Neural cell (in vitro differentiated cells): Measurements from ENCODE around the gene RMC1. TPM values are rescaled to one million over a fixed set of nuclear protein-coding genes. Genes with fewer than 3 reads are reported as not detected.

ENCODE experiments used
- H2AFZ ChIP-seq: fragments of 200-600, 300-800 bp; sonication (generic), shearing (Covaris generic); 2 replicates; pipeline ENCODE4 v1.6.0; 2014; ENCODE audit warnings: low read depth, mild to moderate bottlenecking, antibody characterized with exemption, low read length, moderate library complexity
- H3F3A ChIP-seq: fragments of 200-600 bp; shearing (Covaris generic); 2 replicates; pipeline ENCODE4 v1.6.1; 2016; ENCODE audit warnings: mild to moderate bottlenecking, moderate library complexity, mixed read lengths, antibody characterized with exemption, low read length; ENCODE audit not compliant: insufficient read depth, poor library complexity, severe bottlenecking
- H3K27ac ChIP-seq: fragments of 200-600, 300-800 bp; sonication (generic), shearing (Covaris generic); 2 replicates; pipeline ENCODE4 v1.5.1; 2014; ENCODE audit warnings: mild to moderate bottlenecking, low read length, moderate library complexity
- H3K27me3 ChIP-seq: fragments of 300-800, 200-600 bp; sonication (generic), shearing (Covaris generic); 2 replicates; pipeline ENCODE4 v1.6.0; 2014; ENCODE audit warnings: mild to moderate bottlenecking, low read depth, low read length, moderate library complexity; ENCODE audit not compliant: insufficient read depth
- H3K36me3 ChIP-seq: fragments of 300-800, 200-600 bp; sonication (generic), shearing (Covaris generic); 2 replicates; pipeline ENCODE4 v1.5.1; 2014; ENCODE audit warnings: mild to moderate bottlenecking, antibody characterized with exemption, low read length, moderate library complexity; ENCODE audit not compliant: insufficient read depth
- H3K4me2 ChIP-seq: fragments of 300-800, 200-600 bp; sonication (generic), shearing (Covaris generic); 2 replicates; pipeline ENCODE4 v1.6.0; 2014; ENCODE audit warnings: mild to moderate bottlenecking, low read length
- H3K4me3 ChIP-seq: fragments of 300-800, 200-600 bp; sonication (generic), shearing (Covaris generic); 2 replicates; pipeline ENCODE4 v1.5.1; 2014; ENCODE audit warnings: mild to moderate bottlenecking, low read length, moderate library complexity
- H3K79me2 ChIP-seq: fragments of 200-600 bp; shearing (Covaris generic); replicated peaks from 2 replicates; pipeline ENCODE4 v1.6.0; 2014; ENCODE audit warnings: mild to moderate bottlenecking, low read length, moderate library complexity; ENCODE audit not compliant: insufficient read depth
- H3K9ac ChIP-seq: fragments of 300-800, 200-600 bp; sonication (generic), shearing (Covaris generic); 2 replicates; pipeline ENCODE4 v1.6.1; 2016; ENCODE audit warnings: mild to moderate bottlenecking, low read length, mixed read lengths
- H3K9me2 ChIP-seq: fragments of 200-600 bp; shearing (Covaris generic); 2 replicates; pipeline ENCODE4 v1.6.1; 2016; ENCODE audit warnings: mild to moderate bottlenecking, low read length, mixed read lengths; ENCODE audit not compliant: insufficient read depth
- H3K9me3 ChIP-seq: fragments of 200-600, 300-800 bp; sonication (generic), shearing (Covaris generic); 2 replicates; pipeline ENCODE4 v1.6.1; 2016; ENCODE audit warnings: mild to moderate bottlenecking, mixed run types, low read length, moderate library complexity, mixed read lengths
- H4K20me1 ChIP-seq: fragments of 200-600 bp; shearing (Covaris generic); 2 replicates; pipeline ENCODE4 v1.6.1; 2016; ENCODE audit warnings: mild to moderate bottlenecking, mixed run types; ENCODE audit not compliant: insufficient read depth
- EP300 ChIP-seq: fragments of 450-650 bp; conservative IDR thresholded peaks from 2 replicates; pipeline ENCODE4 v1.6.1; 2014; ENCODE audit warnings: antibody characterized with exemption, mild to moderate bottlenecking, moderate library complexity; ENCODE audit not compliant: poor library complexity, severe bottlenecking
- EZH2 ChIP-seq: fragments of 200-600, 300-800 bp; shearing (Covaris generic), sonication (generic); IDR thresholded peaks from 2 replicates; pipeline ENCODE4 v1.6.1; 2014; ENCODE audit warnings: antibody characterized with exemption, low read length, borderline replicate concordance, mild to moderate bottlenecking; ENCODE audit not compliant: insufficient read depth, poor library complexity, severe bottlenecking
- MXI1 ChIP-seq: fragments of 450-650 bp; conservative IDR thresholded peaks from 2 replicates; pipeline ENCODE4 v1.6.1; 2014; ENCODE audit warnings: antibody characterized with exemption, mild to moderate bottlenecking; ENCODE audit not compliant: poor library complexity, severe bottlenecking
- POLR2AphosphoS5 ChIP-seq: IDR thresholded peaks from 2 replicates; pipeline ENCODE4 v1.6.1; 2012
- RAD21 ChIP-seq: fragments of 450-650 bp; conservative IDR thresholded peaks from 2 replicates; pipeline ENCODE4 v1.6.1; 2014; ENCODE audit warnings: antibody characterized with exemption, mild to moderate bottlenecking, moderate library complexity
- REST ChIP-seq: IDR thresholded peaks from 2 replicates; pipeline ENCODE4 v1.6.1; 2012; ENCODE audit warnings: borderline replicate concordance
- SMC3 ChIP-seq: fragments of 450-650 bp; conservative IDR thresholded peaks from 2 replicates; pipeline ENCODE4 v1.6.1; 2014; ENCODE audit warnings: antibody characterized with exemption, mild to moderate bottlenecking, moderate library complexity; ENCODE audit not compliant: poor library complexity
- TAF1 ChIP-seq: IDR thresholded peaks from 2 replicates; pipeline ENCODE4 v1.6.1; 2012; ENCODE audit warnings: low read depth
- polyA plus RNA-seq: library from polyadenylated mRNA; depleted of rRNA; stranded (reverse); fragments of >200 nt; gene quantifications from 2 replicates; pipeline ENCODE4 v1.2.3, GENCODE V29; 2014
- TF ChIP-seq, protein P1 (sequence below): fragments of 450-650 bp; IDR thresholded peaks from 2 replicates; pipeline ENCODE4 v1.5.1; 2014; ENCODE audit warnings: antibody characterized with exemption, mild to moderate bottlenecking, moderate library complexity; ENCODE audit not compliant: poor library complexity, severe bottlenecking

The RMC1 gene
- polyA plus RNA-seq, 1 donor from 2014 or later: 42.2 TPM

- no peak overlapping the region for H3K9ac ChIP-seq
- no peak overlapping the region for H3K27ac ChIP-seq
- no peaks in the 10 kb centered on the region for H3K9me2 ChIP-seq
- no peak overlapping the region for H3K4me3 ChIP-seq
- peaks cover 4% of the 10 kb centered on the region for H3K36me3 ChIP-seq
- no peaks in the 10 kb centered on the region for H4K20me1 ChIP-seq
- H3K27me3 ChIP-seq: no peaks in the 10 kb centered on the region
- no peaks in the 10 kb centered on the region for H3F3A ChIP-seq
- no peak overlapping the region for H2AFZ ChIP-seq
- TF ChIP-seq EP300: no peak
- no peak for TF ChIP-seq POLR2AphosphoS5
- TF ChIP-seq TAF1: no peak
- no peak for TF ChIP-seq MXI1
- TF ChIP-seq, protein P1, sequence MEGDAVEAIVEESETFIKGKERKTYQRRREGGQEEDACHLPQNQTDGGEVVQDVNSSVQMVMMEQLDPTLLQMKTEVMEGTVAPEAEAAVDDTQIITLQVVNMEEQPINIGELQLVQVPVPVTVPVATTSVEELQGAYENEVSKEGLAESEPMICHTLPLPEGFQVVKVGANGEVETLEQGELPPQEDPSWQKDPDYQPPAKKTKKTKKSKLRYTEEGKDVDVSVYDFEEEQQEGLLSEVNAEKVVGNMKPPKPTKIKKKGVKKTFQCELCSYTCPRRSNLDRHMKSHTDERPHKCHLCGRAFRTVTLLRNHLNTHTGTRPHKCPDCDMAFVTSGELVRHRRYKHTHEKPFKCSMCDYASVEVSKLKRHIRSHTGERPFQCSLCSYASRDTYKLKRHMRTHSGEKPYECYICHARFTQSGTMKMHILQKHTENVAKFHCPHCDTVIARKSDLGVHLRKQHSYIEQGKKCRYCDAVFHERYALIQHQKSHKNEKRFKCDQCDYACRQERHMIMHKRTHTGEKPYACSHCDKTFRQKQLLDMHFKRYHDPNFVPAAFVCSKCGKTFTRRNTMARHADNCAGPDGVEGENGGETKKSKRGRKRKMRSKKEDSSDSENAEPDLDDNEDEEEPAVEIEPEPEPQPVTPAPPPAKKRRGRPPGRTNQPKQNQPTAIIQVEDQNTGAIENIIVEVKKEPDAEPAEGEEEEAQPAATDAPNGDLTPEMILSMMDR: no peak
- TF ChIP-seq EZH2: no peak
- TF ChIP-seq REST: no peak
- no peak for TF ChIP-seq RAD21
- TF ChIP-seq SMC3: no peak
- H3K9me3 ChIP-seq: no peaks in the 10 kb centered on the region
- no peak overlapping the region for H3K4me2 ChIP-seq
- H3K79me2 ChIP-seq: no peaks in the 10 kb centered on the region
These were observed 23.3 kb upstream of the RMC1 start for GRCh38 chr18:23479829-23480505.

GRCh38 chr18:23484561-23485182, 18.6 kb upstream of the RMC1 start:
- Histone ChIP-seq H3K27ac (no peak overlapping the region), H3K36me3 (no peaks in the 10 kb centered on the region), H3F3A (no peaks in the 10 kb centered on the region), H3K9me2 (no peaks in the 10 kb centered on the region), H3K79me2 (no peaks in the 10 kb centered on the region), H3K9ac (no peak overlapping the region), H3K27me3 (no peaks in the 10 kb centered on the region), H3K9me3 (no peaks in the 10 kb centered on the region), H2AFZ (no peak overlapping the region), H3K4me3 (no peak overlapping the region), H3K4me2 (no peak overlapping the region), H4K20me1 (no peaks in the 10 kb centered on the region)
- TF ChIP-seq SMC3: no peak
